Measurements from ENCODE around the gene NADSYN1.

Gene NADSYN1

DNA sequence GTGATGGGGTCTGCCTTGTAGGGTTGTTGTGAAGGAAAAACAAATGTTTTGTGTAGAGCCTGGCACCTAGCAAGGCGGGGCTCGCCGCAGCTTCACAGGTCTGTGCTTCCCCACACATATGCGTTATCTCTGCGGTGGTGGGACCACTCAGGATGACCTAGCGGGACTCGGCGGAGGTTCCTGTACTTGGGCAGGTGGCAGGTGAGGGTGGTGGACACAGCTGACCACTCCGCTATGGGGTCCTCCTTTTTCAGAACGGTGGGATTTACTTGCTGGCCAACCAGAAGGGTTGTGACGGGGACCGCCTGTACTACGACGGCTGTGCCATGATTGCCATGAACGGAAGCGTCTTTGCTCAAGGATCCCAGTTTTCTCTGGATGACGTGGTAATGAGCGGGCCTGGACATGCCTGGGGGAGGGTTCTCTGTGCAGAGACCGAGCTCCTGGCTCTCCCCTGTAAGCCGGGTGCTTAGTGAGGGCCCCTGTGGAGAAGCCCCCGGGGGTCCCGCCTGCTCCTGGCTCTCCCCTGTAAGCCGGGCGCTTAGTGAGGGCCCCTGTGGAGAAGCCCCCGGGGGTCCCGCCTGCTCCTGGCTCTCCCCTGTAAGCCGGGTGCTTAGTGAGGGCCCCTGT, 21.3 kb downstream of the NADSYN1 start:
- no peak for DNase-seq (ENCODE audit: low read depth)

- DNase-seq (ENCODE audit: low read depth): no peak
These were observed 21.9 kb downstream of the NADSYN1 start for GRCh38 chr11:71474771-71475483.

- DNase-seq (ENCODE audit: low read depth): no peak
These were observed 23.0 kb downstream of the NADSYN1 start for GRCh38 chr11:71476031-71476430.

GRCh38 chr11:71476926-71477640, 24.1 kb downstream of the NADSYN1 start:
- no peak for DNase-seq (ENCODE audit: low read depth)

DNA sequence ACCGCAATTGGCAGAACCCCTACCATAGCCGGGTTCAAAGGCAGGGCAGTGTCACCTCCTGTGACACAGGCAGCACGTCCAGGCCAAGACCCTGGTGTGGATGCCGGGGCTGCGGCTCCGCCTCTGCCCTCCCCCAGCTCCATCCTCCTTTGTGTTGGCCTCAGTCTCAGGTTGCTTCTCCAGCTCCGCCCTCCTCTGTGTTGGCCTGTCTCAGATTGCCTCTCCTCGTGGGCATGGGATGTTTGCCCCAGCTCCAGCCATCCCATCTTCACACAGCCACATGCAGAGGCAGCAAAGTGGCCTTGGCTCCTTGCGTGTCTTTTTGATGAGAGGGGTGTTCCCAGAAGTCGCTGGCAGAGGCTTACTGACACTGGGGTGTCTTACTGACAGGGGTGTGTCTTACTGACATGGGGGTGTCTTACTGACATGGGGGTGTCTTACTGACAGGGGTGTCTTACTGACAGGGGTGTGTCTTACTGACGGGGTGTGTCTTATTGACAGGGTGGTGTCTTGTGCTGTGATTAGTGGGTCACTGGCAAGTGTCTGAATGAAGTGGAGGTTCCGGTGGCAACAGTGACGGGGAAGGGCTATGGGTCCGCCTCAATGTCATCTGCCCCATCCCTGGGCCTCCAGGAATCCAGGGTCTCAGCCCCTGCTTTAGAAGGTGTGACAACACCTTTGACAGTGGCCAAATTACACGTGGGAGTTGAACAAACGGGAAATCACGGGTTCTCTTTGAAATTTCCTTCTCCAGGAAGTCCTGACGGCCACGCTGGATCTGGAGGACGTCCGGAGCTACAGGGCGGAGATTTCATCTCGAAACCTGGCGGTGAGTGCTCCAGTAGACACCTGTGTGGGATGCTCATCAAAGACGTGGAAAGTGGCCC, 24.9 kb downstream of the NADSYN1 start:
- DNase-seq (ENCODE audit: low read depth): no peak

DNA sequence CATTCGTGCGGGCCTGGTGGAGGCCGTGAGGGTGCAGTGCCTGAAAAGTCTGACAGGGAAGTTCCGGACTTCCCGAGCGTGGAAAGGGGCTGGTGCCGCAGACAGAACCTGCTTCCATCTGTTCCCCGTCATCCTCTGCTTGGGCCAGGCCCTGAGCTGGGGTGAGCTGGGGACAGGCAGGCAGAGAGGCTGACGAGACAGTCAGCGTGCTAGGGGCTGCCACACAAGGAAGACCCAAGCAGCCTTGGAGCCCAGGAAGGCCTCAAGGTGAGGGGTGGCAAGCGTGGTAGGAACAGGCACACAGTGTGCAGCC, 25.5 kb downstream of the NADSYN1 start:
- DNase-seq (ENCODE audit: low read depth): no peak

- DNase-seq (ENCODE audit: low read depth): no peak
These were observed 28.3 kb downstream of the NADSYN1 start for GRCh38 chr11:71481101-71481960.

DNA sequence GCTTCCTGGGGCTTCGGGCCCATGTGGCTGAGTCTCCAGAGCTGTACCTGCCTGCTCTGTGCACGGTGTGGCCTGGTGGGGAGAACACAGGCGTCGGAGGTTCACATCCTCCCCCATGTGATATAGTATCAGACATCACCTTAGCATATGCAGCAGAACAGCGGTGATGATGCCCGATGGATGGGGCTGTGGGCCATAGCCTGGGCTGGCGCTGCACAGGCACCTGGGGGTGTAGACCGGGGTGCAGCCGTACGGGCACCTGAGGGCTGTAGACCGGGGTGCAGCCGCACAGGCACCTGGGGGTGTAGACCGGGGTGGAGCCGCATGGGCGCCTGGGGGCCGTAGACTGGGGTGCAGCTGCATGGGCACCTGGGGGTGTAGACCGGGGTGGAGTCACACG, 29.2 kb downstream of the NADSYN1 start:
- DNase-seq (ENCODE audit: low read depth): no peak

- DNase-seq (ENCODE audit: low read depth): no peak
These were observed 29.9 kb downstream of the NADSYN1 start for GRCh38 chr11:71482746-71483364.

GRCh38 chr11:71483692-71484091, 30.7 kb downstream of the NADSYN1 start:
- DNase-seq (ENCODE audit: low read depth): no peak

- no peak for DNase-seq (ENCODE audit: low read depth)
These were observed 31.5 kb downstream of the NADSYN1 start for GRCh38 chr11:71484248-71485062.

GRCh38 chr11:71485063-71485399, 32.0 kb downstream of the NADSYN1 start:
- DNase-seq (ENCODE audit: low read depth): no peak

GRCh38 chr11:71485466-71485865, 32.5 kb downstream of the NADSYN1 start:
- no peak for DNase-seq (ENCODE audit: low read depth)

GRCh38 chr11:71486320-71486719, 33.3 kb downstream of the NADSYN1 start:
- DNase-seq (ENCODE audit: low read depth): no peak

- DNase-seq (ENCODE audit: low read depth): no peak
These were observed 35.8 kb downstream of the NADSYN1 start for GRCh38 chr11:71488681-71489270.

DNA sequence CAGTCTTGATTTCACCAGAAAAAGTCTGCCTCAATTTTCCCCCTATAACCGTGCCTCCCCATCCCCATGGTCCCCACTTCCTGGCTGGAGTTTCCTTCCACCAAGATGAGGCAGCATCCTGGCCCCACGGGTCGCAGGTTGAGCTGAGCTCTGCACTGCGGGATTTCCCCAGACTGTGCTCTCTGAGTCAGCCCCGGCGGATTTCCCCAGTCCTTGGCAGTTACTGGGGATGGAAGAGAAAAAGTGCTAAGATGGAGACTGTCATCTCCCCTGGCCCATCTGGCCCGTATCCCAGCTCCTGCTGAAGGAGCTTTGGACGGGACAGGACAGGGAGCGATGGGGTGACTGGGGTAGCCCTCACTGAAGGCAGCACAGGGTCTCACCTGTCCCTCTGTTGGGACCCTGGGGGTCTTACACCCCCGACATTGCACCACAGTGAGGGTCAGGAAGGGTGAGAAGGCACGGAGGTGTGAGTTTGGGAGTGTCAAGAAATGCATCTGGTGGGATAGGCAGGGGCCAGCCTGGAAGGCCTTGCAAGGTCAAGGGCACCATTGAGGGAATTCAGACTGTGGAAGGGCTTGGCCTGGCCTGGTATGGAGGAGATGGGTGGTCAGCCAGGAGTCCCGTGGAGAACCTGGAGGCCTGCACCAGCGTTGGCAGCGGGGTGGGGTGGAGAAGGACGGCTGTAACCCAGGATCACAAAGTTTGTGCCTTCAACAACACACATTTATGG, 36.5 kb downstream of the NADSYN1 start:
- peak; percentile 18 for DNase-seq (ENCODE audit: low read depth)

- DNase-seq (ENCODE audit: low read depth): no peak
These were observed 37.2 kb downstream of the NADSYN1 start for GRCh38 chr11:71490044-71490730.

GRCh38 chr11:71490731-71491390, 37.9 kb downstream of the NADSYN1 start:
- no peak for DNase-seq (ENCODE audit: low read depth)

Measured in stimulated activated CD8-positive, alpha-beta memory T cell treated with anti-CD3 and anti-CD28 coated beads, Interleukin-7, amount 100 ng/mL, for 24 hours (primary cell).